Stimulated activated CD8-positive, alpha-beta memory T cell treated with anti-CD3 and anti-CD28 coated beads, Interleukin-15, amount 100 ng/mL, for 4 hours (primary cell): ENCODE measurements around the gene TTC6.
"Not testable (repeated sequence)": the region's sequence is repeated elsewhere in the genome, so short reads cannot be mapped to it uniquely, and the experiment has no call there.

Source experiments
- DNase-seq, 2 donors: peaks; one replicate each; pipeline ENCODE4 v3.0.0-alpha.2; 2020; ENCODE audit warnings: low read depth in 2 of 2

Gene TTC6, protein sequence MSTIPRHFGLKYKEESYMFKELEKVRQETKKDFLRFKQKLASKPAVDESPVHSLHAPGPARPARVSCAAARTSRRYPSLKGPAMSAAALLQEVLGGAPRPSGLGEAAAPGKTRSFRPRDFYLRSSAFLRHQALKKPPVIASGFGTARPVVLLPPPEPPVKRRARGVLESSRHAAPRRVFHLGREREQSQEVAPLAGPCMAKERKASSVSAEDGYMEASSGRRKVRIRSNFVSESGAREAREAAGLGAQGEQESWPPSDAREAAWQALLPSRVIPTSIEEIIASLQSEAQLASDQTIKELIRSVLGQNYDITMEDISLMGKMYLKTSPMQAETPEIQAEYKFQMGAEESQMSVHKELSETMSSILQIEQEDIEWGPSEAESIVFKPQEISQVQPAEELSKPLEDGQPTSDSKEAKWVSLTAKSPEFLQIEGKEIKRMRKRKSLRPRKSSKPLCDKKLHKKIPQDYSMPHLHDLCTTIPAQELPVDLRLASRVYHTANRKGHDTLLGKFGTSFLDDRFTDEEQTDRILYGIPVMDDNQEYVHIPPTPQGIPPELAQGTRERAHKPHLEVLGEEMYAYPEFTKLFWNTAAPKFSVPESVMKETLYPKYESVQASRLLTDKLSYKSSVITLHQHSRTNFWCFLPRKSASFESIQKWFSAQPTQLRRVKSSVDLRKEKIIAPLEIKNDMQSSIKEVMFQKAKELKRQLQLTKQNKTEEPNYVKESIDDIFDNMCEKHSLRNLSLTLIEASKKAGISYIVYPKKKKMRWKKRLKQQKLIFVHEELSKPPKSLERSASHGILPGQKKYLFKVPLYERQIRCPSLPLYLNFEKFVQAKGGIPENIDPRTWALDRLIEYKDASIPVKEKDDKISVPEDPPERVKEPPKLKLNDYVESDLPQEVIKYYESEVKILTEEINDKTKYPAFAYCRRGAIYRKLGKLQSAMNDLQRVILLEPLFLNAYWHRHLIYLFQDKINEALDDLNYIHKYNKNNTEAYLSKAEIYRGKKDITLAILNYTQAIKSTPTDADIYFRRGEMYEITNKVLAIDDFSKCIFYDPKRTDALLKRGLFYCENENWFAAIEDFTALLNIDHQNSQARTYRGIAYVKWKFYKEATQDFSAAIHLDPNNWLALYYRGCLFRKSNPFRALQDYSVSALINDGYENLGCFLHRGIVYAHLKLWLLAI (N-terminal part only)

DNA sequence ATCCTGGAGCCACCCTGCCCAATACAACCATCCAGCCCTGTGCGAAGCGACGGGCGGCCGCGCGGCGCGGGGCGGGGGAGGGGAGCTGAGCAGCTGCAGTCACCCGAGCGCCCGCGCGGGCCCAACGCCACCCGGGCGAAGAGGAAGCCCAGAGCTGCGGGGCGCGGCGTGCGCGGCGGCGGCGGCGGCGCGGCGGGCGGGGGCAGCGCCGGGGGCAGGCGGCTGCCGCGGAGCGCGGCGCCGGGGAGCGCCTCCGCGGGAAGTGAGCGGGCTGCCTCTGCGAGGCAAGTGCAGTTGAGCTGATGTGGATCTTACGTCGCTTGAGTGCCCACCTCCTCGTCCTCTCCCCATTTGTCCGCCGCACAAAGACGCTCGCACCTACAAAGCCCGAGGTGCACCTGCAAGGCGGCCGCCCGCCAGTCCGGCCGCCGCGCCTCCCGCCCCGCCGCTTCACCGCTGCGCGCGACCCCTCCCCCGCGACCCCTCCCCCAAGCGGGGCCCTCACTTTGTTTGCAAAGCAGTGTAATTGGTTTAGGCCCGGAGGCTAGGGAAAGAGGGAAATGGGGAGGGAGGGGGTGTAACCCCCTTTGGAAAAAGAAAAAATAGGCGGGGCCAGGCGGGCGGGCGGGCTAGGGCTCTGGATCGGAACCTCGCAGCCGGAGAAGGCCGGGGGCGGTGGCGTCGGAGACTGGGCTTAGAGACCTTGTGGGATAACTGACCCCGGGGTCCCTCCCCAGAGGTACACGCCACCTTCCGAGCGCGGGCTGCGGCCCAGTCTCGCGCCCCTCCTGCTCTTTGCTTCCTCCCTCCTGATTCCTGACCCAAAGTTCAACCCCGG is at the start of gene TTC6, which contains the start of gene FOXA1:
TTC6 (plus strand) TSS at position 659 of the 838 bp plus-strand sequence. CDS start 26,436 bp downstream, outside the sequence.
FOXA1 (minus strand) TSS at position 279 of the 838 bp plus-strand sequence; CDS start at position 2, 277 bp downstream.
- DNase-seq, result no peak

DNA sequence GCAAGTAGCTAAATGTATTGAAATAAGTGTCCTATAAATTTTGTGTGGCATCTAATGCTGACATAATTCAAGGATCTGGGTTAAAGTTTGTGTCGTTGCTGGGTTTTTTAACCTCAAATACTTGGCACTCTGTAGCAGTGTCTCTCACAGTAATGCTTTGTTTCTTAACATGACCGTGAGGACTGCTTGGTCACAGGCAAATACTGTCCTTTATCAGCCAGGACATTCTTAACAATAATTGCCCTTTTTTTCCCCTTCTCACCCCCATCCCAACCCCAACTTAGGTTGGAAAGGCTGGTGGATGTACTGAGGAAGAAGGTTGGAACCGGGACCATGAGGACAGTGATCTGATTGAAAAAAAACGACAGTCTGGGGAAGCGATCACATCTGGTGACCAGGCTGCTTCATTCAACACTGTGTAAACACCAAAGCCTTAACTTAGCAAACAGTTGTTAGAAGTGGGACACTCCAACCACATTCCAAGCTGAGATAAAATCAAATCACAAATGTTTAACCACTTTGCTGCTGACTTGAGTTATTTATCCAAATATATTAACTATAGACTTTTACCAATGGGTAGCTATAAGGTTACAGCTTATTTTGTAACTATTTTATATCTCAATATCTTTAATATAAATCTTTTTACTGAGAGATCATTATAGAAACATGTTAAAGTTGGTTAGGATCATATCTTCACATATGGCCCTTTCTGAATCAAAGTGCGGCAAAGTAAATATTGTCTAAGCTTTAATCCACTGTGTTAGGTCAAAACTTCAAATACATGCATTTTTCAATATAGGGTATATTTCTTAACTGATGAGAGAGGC is 48.6 kb upstream of the TTC6 start:
- no peak for DNase-seq

DNA sequence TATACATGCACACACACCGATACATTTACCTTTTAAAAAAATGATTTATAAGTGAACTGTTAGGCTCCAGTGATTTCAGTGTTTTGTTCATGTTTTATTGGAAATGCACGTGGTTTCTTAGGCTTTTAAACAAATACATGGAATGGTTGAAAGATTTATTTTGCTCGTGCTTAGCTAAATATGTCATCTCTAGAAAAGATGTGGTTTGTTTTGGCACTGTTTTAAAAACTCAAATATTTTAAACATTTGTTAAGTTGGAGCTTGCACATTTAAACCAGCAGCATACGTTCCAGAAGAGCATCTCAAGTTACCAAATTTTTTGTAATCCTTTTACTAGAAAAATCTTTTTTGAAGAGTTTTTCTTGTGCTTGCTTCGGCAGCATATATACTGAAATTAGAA is 44.9 kb upstream of the TTC6 start:
- DNase-seq, result no peak

DNA sequence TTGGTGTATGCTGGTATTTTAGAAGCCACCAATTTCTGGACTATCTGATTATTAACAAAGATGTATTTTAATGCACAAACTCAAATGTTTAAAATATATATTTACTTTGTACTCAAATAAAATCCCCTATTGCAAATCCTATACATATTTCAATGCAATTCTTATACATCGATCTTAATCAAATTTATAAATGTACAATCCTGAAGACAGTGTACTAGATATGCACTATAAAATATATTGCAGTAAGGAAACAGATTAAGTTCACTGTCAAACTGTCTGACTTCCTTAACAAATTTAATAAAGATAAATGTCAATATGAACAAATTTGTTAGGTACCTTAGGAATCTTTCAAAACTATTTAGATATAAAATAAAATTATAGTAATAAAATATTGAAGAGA is 44.3 kb upstream of the TTC6 start:
- no peak for DNase-seq

DNA sequence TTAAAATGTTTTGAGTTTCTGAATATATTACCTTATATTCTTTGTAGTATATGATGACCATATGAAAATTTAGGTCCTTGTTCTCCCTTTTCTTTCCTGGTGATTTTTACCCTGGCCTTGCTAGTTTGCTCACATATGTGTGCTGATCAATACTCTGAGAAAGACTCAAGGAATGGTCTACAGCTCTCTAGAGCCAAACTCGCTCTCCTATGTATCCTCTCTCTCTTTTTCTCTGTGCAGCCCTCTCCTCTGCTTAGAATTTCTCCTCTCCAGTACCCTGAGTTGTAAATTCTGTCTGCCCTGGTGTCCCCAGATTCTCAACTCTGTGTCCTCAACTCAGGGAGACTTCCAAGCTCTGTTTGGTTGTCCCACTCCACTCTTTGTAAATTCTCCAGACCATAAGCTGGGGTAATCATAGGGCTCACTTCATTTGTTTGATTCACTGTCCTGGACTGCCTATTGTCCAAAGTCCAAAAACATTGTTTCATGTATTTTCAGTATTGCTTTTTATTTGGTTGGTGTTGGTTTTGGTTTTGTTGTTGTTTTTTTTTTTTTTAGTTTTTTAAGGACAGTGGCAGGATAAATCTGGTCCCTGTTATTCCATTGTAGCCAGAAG is 41.4 kb upstream of the TTC6 start:
- no peak for DNase-seq

DNA sequence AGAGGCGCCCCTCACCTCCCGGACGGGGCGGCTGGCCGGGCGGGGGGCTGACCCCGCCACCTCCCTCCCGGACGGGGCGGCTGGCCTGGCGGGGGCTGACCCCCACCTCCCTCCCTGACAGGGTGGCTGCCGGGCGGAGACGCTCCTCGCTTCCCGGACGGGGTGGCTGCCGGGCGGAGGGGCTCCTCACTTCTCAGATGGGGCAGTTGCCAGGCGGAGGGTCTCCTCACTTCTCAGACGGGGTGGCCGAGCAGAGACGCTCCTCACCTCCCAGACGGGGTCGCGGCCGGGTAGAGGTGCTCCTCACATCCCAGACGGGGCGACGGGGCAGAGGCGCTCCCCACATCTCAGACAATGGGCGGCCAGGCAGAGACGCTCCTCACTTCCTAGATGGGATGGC is 39.8 kb upstream of the TTC6 start:
- not testable (repeated sequence) for DNase-seq

DNA sequence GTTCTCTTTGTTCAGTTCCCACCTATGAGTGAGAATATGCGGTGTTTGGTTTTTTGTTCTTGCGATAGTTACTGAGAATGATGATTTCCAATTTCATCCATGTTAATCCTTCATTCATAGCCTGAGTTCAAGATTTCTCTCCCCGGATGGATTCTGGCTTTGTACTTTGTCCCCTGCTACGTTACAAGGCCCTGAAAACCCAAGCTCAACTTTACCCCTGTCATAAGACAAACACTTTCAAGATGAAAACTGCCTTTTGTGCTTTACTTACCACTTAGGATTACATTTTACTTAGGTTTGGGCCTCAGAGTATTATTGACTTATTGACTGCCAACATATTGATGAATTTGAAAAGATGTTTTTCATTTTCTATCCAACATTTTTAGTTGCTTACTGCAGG is 36.7 kb upstream of the TTC6 start:
- no peak for DNase-seq

DNA sequence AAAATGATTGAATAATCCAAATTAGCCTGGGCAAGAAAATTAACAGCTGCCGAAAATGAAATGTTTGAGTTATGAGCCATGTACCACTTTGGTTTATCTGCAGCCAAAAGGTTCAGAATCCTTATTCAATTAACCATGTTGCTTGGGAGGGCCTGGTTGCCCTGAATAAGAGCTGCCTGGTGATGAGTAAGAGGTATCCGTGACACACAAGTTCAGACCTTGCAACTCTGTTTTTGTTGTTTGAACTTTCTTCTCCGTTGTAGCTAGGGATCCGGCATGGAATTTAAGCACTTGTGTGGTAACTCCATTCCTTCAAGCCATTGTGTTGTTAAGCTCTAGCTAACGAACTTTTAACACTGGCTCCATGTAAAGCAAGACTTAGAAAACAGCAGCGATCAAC is 36.0 kb upstream of the TTC6 start:
- no peak for DNase-seq

DNA sequence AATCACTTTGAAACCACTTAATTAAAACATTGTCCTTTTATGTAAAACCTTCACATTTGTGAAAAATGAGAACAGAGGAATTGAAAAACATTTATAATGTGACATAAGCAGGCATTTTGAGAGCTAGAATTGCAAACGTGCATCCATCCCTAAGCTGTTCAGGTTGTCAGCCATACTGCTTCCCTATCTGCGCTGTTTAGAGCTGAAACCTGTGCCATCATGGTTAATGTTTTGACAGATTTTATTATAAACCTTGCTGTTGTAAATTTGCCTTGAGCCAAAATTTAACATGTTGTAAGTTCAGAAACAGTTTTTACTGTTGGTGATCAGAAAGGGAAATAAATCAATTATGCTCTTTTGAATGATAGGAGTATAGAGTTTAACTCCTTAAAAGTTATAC is 32.2 kb upstream of the TTC6 start:
- no peak for DNase-seq

DNA sequence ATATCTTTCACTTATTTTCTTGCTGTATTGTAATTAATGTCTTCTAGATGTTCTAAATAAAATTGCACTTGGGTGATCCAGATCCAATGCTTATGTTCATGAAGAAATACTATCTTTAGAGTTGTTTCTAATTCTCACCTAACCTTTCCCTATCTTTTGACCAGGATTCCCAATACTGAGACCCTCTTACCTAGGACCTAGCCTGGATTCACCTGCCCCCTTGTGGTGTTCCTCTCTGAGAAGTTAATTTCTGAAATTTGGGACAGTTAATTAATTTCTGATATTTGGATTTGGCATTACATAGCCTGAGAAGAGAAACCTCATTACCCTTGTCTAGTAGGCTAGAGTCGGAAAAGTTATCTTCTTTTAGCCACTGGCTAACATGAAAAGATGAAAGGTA is 29.9 kb upstream of the TTC6 start:
- no peak for DNase-seq

DNA sequence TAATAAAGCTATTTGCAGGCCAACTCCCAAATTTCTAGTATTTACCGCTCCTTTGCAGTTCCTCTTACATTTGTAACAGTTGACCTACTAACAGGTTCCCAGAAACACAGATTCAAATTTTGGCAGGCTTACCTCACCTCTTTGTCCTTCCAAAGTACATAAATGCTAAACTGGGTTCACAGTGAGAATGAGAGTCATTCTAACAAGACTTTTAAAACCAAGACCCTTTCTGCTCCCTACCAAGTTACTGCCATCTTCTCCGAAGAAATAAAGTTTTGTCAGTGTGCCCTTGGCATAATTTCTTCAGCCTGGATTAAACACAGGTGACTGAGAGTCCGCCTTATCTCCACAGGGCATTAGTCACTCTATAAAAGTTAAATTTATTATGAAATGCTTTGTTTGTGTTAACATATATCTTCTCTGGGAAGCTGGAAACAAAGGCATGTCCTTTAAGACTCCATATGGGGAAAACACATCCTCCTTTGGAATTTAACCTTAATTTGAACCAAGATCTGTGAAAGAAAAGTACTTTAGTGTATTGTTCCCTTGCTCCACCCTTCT is 28.5 kb upstream of the TTC6 start:
- DNase-seq, result no peak

DNA sequence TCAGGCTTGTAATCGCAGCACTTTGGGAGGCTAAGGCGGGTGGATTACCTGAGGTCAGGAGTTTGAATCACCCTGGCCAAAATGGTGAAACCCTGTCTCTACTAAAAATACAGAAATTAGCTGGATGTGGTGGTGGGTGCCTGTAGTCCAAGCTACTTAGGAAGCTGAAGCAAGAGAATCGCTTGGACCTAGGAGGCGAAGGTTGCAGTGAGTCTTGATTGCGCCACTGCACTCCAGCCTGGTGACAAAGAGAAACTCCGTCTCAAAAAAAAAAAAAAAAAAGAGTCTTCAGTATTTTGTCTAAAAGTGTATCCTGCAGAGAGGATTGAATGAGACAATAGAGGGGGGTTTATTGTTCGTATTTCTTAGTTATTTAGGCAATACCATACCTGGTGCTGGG is 25.7 kb upstream of the TTC6 start:
- no peak for DNase-seq

DNA sequence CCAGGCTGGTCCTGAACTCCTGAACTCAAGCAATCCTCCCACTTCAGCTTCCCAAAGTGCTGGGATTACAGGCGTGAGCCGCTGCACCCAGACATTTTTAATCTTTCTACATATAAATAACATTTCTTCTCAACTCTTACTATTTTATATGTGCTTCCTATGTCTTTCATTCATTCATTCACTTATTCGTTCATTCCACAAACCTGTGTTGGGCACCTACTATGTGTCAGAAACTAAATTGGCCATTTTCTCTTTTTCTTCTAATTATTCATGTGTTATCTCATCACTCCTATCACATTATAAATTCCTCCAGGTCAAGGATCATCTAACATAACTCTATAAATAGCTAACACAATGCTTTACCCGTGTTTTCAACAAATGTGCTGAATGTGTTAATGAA is 24.0 kb upstream of the TTC6 start:
- no peak for DNase-seq

DNA sequence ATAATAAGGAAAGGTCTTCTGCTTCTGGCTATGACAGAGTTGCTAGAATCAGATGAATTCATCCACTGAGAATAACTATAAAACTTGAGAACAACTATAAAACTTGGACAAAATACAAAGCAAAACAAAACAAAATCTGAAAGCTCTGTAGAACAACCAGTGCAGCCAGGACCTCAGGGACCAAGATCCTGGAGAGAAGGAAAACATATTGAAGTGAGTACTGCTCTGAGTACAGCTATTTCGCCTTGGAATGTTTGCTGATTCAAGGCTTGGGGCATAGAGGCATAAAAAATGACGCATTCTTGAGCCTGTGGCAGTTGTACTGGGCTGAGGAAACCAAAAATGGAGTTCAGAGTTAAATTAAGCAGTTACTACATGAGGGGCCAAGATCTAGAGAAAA is 22.1 kb upstream of the TTC6 start:
- DNase-seq, result no peak

DNA sequence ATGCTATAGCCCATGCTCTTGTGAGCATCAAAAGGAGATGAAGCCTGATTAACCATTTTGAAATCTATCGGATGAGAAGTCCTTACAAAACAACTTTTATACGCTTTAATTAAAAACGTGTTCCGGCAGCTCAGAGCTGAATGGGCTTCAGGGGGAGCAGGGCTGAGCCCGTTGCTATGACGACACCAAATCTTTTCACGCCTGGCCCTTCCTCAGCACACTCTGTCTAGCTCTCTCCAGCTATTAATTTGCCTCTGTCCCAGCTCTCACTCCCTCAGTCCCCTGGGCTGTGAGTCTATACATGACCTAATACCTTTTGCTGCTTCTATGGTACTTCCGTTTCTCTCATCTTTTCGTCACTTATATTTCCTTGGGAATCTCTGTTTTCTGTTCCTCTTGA is 16.2 kb upstream of the TTC6 start:
- DNase-seq, result no peak

DNA sequence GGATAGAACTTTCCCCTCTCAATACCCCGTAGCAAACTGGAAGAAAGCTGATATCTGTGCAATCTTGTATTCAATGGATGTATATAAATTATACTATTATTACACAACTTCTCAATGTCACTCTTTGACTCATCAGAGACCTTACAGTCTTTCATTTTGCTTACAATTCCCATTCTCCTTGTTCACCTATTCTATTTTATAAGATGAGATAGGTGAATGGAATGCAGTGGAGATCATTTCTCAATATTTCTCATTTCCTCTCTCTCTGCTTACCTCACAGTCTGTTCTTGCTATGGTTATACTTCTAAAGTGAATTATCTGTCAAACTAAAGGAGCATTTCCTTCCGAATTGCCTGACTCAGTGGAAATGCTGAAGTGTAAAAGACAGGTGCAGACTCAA is 15.3 kb upstream of the TTC6 start:
- no peak for DNase-seq

DNA sequence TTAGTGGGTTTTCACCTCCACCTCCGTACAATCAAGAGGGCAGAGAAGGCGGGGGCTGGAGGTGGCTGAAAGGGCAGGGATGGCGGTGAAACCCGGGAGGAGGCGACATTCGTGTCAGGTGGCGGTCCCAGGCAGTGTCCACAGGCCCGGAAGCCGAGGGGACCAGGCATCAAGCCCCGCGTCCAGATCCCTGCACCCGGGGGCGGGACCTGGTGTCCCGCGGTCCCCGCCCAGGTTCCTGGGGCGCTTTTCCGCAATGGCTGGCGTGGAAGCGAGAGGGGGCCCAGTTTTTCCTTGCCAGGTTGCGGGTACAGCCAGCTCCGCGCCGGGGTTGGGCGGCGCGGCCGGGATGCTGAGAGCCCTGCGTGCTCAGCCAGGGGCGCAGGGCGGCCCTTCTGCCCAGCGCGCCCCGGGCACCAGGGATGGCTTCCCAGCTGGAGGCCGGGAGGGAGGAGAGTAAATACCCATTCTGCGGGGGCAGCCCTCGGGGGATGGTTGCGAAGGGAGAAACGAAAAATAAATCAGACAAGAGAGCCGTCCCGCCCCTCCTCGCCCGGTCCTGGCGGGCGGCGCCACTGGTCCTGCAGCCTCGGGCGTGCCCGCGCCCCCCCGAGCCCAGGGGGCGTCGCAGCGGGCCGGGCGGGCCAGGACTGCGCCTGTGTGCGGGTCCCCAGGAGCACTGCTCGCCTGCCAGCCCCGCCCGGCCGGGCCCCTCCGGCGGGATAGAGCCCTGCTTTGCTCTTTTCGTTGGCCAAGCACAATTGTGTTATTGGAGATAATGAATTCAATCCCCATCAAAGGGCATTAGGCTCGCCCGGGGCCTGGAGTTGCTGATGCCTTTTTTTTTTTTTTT is 11.8 kb upstream of the TTC6 start:
- no peak for DNase-seq

DNA sequence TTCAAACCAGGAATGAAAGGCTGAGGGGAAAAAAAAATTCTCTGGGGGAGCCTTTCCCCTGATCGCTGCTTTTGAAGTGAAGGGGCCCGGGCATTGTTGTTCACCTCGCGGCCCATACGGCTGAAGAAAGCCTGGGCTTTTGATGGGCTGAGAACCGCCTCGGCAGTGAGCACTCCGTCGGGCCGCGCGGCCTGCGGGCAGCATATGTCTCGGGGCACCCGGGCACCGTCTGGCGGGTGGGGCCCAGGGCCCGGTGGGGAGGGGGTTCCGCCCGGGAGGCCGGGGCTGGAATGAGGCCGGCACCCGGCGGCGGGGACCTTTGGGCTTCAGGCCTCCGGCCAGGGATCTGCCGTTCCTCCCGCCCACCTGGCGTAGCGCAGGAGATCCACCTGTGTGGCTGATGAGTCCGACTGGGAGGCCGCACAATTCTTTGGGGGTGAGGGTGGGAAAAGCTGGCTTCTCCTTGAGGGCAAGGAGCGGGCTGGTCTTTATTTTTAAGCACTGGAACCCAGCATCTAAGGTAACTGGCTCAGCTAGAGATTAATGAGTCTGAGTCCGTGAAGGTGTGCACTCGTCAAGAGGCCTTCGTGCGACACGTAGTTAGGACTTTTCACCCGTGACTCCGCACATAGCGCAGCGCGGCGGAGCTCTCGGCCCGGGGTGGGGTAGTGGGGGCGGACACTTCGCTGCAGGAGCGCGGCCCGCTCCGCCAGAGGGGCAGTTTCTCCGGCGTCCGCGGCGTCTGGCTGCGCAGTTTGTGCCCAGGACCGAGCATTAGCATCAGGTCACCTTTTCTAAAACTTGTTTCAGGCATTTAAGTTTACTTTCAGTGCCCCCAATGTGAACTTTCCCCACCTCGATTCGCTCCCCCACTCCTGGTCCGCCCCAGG is 11.0 kb upstream of the TTC6 start:
- no peak for DNase-seq
